GM12874 (cell line): ENCODE data around the gene FOXN3.

Experiments used
- TF ChIP-seq, protein P1 (sequence below): IDR thresholded peaks from 2 replicates; pipeline ENCODE4 v1.5.1; 2011; ENCODE audit warnings: low read depth, mild to moderate bottlenecking, control low read depth, low read length, moderate library complexity; ENCODE audit not compliant: insufficient read depth

FOXN3 gene

DNA sequence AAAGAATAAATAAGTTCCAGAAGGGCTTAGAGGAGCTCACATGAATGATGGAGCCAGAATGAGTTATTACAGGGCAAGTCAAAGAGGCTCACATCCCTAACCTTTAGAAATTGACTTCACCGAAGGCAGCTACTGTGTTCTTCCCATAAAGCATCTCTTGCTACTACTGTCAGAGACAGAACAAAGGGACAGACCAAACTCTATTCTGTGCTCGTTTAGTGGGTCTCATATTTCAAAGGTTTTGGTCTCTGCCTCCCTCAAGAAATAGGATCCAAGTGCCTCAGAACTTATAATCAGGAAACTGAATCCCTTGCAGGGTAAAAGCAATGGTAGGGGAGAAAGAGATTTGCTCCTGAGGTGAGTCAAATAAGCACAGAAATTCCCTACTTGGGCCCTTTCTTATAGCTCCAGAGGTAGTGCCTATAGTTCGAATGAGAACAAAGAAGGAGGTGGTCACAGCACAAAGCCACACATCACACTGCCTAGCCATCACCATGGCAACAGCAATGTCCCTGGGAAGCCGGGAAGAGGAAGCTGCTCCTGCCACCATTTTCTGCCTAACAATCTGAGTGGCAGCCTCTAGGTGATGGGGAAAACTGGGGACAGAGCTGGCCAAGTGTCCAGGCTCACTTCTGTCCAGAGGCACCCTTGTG, 294.9 kb downstream of the FOXN3 start:
- TF ChIP-seq, protein P1, sequence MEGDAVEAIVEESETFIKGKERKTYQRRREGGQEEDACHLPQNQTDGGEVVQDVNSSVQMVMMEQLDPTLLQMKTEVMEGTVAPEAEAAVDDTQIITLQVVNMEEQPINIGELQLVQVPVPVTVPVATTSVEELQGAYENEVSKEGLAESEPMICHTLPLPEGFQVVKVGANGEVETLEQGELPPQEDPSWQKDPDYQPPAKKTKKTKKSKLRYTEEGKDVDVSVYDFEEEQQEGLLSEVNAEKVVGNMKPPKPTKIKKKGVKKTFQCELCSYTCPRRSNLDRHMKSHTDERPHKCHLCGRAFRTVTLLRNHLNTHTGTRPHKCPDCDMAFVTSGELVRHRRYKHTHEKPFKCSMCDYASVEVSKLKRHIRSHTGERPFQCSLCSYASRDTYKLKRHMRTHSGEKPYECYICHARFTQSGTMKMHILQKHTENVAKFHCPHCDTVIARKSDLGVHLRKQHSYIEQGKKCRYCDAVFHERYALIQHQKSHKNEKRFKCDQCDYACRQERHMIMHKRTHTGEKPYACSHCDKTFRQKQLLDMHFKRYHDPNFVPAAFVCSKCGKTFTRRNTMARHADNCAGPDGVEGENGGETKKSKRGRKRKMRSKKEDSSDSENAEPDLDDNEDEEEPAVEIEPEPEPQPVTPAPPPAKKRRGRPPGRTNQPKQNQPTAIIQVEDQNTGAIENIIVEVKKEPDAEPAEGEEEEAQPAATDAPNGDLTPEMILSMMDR: no peak

GRCh38 chr14:89117012-89117411, 300.0 kb downstream of the FOXN3 start:
- TF ChIP-seq, protein P1: no peak

DNA sequence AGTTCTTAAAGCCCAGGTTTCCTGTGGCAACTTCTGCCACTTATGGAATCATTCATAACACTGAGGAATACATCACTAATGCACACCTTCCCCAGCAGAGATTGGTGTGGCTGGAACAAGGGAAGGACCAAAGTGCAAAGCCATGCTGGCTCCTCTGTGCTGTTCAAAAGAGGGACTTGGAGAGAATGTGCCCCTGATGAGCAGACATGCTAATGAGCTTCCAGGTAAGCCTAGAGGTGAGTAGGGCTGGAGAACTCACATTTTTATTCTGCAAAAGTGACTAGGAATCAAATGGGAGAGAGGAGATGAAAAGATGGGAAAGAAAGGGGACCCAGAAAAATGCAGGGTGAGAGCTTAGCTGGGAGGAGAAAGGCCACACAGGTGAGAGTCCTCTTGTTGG, 302.9 kb downstream of the FOXN3 start:
- TF ChIP-seq, protein P1: no peak

- TF ChIP-seq, protein P1: no peak
Measured at GRCh38 chr14:89112720-89113119, 304.3 kb downstream of the FOXN3 start.

- TF ChIP-seq, protein P1: no peak
Measured at GRCh38 chr14:89110110-89110509, 306.9 kb downstream of the FOXN3 start.

DNA sequence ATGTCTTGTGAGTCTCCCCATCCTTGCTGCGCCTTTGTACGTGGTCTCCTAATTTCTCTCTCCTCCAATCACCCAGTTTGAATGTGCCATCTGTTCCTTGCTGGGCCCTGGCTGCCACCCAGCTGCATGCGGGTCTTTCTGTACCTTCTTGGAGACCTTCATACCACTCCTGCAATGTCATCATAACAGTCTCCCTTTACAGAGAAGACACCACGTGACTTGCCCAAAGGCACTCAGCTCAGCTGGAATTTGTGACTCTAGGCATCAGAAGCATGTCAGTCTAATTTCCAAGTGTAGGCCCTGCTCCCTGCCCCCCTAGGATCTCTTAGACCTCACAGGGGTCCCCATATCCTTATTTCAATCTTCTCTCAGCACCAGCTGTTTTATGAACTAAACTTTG, 308.4 kb downstream of the FOXN3 start:
- TF ChIP-seq, protein P1: no peak

- TF ChIP-seq, protein P1: no peak
Measured at GRCh38 chr14:89107626-89108025, 309.4 kb downstream of the FOXN3 start.
